PFSK-1 (cell line): ENCODE measurements around the gene MYO7B.

Experiments used
- FOXP2 ChIP-seq: optimal IDR thresholded peaks from 2 replicates; pipeline ENCODE3; 2011; ENCODE audit warnings: borderline replicate concordance, control low read depth, inconsistent platforms; ENCODE audit not compliant: insufficient read depth; ENCODE audit errors: extremely low read length, extremely low read depth
- POLR2AphosphoS5 ChIP-seq: IDR thresholded peaks from 2 replicates; pipeline ENCODE4 v1.6.1; 2012; ENCODE audit warnings: low read depth, mild to moderate bottlenecking, control low read depth, low read length, moderate library complexity
- SIN3A ChIP-seq: IDR thresholded peaks from 2 replicates; pipeline ENCODE4 v1.6.1; 2012; ENCODE audit warnings: mild to moderate bottlenecking, low read length, moderate library complexity, borderline replicate concordance; ENCODE audit not compliant: insufficient read depth
- TAF1 ChIP-seq: IDR thresholded peaks from 2 replicates; pipeline ENCODE4 v1.6.1; 2012; ENCODE audit warnings: low read length, control low read depth, borderline replicate concordance; ENCODE audit not compliant: insufficient read depth
- TF ChIP-seq, protein P1 (sequence below), 2 experiments: IDR thresholded peaks; 2 replicates each; pipeline versions ENCODE4 v1.6.1 to v1.8.0; 2011 to 2012; ENCODE audit warnings: low read depth in 2 of 2, low read length in 2 of 2, control low read depth in 1 of 2, inconsistent platforms in 1 of 2, mild to moderate bottlenecking in 1 of 2, moderate library complexity in 1 of 2; ENCODE audit not compliant: insufficient read depth in 1 of 2

DNA sequence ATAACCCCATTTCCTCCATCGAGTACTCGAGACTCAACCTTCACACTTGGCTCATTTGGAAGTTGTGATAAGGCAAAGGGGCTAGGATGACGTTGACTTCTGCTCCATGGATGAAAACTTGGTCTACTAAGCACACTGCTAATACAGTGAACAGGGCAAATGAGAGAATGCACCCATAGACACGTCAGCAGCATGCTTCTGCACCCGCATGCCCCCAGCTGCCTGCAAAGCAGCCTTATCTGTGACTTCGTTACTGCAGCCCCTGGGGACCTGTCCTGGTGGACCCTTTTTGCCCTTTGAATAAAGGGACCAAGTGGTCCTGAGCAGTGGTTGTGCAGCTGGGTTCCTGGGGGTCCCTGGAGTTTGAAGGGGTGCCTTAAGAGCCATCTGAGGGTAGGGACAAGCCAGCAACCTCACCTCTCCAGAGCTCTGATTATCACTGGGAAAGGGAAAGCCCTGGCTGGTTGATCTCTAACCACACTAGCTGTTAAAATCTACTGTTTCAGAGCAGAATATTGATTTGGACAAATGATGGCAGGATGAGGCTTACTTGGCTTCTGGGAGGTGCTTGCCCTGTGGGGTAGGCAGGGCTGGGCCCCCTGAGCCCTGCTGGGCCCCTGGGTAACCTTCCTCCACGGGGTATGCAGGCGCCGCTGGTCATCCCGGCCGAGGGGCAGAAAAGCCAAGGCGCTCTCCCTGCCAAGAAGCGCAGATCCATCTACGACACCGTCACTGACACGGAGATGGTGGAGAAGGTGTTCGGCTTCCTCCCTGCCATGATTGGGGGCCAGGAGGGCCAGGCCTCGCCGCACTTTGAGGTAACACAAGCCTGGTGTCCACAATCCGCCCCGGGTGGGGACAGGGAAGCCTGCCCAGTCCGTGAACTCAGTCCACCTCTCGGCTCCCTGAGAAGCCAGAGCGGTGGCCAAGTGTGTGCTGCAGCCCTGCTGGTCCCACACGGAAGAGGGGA lies 72.9 kb downstream of the MYO7B start:
- TF ChIP-seq TAF1, result no peak
- TF ChIP-seq, protein P1, sequence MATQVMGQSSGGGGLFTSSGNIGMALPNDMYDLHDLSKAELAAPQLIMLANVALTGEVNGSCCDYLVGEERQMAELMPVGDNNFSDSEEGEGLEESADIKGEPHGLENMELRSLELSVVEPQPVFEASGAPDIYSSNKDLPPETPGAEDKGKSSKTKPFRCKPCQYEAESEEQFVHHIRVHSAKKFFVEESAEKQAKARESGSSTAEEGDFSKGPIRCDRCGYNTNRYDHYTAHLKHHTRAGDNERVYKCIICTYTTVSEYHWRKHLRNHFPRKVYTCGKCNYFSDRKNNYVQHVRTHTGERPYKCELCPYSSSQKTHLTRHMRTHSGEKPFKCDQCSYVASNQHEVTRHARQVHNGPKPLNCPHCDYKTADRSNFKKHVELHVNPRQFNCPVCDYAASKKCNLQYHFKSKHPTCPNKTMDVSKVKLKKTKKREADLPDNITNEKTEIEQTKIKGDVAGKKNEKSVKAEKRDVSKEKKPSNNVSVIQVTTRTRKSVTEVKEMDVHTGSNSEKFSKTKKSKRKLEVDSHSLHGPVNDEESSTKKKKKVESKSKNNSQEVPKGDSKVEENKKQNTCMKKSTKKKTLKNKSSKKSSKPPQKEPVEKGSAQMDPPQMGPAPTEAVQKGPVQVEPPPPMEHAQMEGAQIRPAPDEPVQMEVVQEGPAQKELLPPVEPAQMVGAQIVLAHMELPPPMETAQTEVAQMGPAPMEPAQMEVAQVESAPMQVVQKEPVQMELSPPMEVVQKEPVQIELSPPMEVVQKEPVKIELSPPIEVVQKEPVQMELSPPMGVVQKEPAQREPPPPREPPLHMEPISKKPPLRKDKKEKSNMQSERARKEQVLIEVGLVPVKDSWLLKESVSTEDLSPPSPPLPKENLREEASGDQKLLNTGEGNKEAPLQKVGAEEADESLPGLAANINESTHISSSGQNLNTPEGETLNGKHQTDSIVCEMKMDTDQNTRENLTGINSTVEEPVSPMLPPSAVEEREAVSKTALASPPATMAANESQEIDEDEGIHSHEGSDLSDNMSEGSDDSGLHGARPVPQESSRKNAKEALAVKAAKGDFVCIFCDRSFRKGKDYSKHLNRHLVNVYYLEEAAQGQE (IDR thresholded peaks at IDR 0.05; ENCODE audit: insufficient read depth in 1 of 2, low read depth in 2 of 2, low read length in 2 of 2), result no peak
- TF ChIP-seq POLR2AphosphoS5, result no peak
- no peak for TF ChIP-seq SIN3A
- TF ChIP-seq FOXP2, result no peak
